Endothelial cell of umbilical vein (primary cell): Measurements from ENCODE around the gene NAMPT.

ENCODE experiments used
- CTCF ChIP-seq, 2 donors: IDR thresholded peaks; 1 replicate in 1 of 2; 2 replicates in 1 of 2; pipeline ENCODE4 v1.5.1; 2011; ENCODE audit warnings: low read length in 2 of 2, mild to moderate bottlenecking in 2 of 2, moderate library complexity in 2 of 2, control low read depth in 1 of 2, inconsistent platforms in 1 of 2, low read depth in 1 of 2; ENCODE audit not compliant: insufficient read depth in 1 of 2; ENCODE audit errors: extremely low read depth in 1 of 2
- MAX ChIP-seq: IDR thresholded peaks from 2 replicates; pipeline ENCODE4 v1.6.1; 2011; ENCODE audit not compliant: insufficient read depth, insufficient read length
- POLR2A ChIP-seq: IDR thresholded peaks from 2 replicates; pipeline ENCODE4 v1.6.1; 2012; ENCODE audit warnings: low read depth, mild to moderate bottlenecking, control low read depth, low read length
- POLR2AphosphoS5 ChIP-seq: IDR thresholded peaks from 2 replicates; pipeline ENCODE4 v1.6.1; 2012; ENCODE audit warnings: low read depth, mild to moderate bottlenecking, control low read depth, low read length, moderate library complexity; ENCODE audit not compliant: insufficient read depth

GRCh38 chr7:106260136-106260561 lies 24.6 kb downstream of the NAMPT start:
- no peak for TF ChIP-seq CTCF (IDR thresholded peaks at IDR 0.05; ENCODE audit: extremely low read depth in 1 of 2, insufficient read depth in 1 of 2, low read depth in 1 of 2, low read length in 2 of 2)
- TF ChIP-seq POLR2A = no peak
- no peak for TF ChIP-seq MAX
- no peak for TF ChIP-seq POLR2AphosphoS5
